ENCODE results near the gene PNPLA2.

The PNPLA2 gene

DNA sequence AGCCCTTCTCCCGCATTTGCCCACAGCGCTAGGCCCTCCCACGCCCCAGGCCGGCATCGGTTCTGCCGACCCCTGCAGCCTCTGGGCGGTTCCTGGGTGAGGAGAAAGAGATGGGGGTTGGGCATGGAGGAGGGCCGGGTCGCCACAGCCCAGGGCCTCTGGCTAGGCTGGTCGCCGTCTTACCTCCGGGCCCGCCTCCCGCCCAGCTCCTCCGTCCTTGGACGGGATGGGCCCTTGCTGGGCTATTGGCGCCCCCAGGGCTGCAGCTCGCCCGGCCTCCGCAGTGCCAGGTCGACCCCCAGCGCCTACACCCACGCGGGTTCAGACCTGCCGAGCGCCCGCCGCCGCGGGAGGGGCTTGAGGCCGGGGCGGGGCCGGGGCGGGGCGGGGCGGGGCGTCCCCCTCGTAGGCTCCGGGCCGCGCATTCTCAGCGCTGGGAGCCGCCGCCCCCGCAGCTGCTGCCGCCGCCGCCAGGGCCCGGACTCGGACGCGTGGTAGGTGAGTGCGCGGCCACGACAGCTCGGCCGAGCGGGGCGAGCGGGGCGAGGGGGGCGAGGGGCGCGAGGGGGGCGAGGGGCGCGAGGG is 13.9 kb downstream of the PNPLA2 start, which contains the start of gene CD151:
CD151 (plus strand) TSS at position 424 of the 585 bp plus-strand sequence. CDS start 3,118 bp downstream, outside the sequence.
- DNase-seq, result peak; percentile 85

DNA sequence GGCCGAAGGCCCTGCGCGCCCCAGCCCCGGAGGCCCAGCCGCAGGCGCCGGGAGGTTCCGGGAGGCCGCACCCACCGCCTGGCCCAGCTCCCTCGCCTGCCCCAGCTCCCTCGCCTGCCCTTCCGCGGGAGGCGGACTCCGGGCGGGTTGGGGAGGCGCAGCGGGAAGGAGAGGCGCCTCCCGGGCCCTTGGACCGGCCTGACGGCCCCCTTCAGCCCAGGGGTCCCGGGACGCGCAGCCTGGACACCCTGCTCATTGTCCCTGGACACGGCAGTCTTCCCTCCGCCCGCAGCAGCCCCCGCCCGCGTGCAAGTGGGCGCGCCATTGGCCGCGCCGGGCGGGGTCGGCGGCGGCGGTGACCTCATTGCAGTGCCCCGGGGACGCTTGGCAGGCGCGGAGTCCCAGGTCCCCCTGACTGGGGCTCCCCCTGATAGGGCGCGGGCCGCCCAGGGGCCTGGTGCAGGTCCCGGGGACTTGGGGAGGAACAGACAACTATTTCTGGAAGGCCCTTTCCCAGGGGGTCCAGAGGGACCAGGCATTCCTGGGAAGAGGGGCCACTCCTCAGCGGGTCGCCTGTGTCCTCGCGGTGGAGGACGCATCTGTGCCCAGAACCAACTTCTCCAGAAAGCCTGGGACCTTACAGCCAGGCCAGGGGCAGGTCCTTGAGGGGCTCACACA is 14.5 kb downstream of the PNPLA2 start:
- DNase-seq, result peak; percentile 74

DNA sequence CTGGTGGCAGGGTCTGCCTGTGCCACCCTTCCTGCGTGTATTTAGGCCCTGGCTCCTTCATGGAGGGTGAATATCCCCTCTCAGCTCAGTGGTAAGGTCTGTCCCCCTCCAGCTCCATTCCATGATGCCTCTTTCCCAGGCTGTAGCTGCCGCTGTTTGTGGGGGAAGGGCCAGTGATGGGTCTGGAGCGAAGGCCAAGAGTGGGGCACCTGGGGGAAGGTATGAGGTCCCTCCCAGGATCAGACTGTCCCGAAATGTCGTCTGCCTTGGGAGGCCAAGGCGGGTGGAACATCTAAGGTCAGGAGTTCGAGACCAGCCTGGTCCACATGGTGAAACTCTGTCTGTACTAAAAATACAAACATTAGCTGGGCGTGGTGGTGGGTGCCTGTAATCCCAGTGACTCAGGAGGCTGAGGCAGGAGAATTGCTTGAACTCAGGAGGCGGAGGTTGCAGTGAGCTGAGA is 15.2 kb downstream of the PNPLA2 start:
- no peak for DNase-seq

DNA sequence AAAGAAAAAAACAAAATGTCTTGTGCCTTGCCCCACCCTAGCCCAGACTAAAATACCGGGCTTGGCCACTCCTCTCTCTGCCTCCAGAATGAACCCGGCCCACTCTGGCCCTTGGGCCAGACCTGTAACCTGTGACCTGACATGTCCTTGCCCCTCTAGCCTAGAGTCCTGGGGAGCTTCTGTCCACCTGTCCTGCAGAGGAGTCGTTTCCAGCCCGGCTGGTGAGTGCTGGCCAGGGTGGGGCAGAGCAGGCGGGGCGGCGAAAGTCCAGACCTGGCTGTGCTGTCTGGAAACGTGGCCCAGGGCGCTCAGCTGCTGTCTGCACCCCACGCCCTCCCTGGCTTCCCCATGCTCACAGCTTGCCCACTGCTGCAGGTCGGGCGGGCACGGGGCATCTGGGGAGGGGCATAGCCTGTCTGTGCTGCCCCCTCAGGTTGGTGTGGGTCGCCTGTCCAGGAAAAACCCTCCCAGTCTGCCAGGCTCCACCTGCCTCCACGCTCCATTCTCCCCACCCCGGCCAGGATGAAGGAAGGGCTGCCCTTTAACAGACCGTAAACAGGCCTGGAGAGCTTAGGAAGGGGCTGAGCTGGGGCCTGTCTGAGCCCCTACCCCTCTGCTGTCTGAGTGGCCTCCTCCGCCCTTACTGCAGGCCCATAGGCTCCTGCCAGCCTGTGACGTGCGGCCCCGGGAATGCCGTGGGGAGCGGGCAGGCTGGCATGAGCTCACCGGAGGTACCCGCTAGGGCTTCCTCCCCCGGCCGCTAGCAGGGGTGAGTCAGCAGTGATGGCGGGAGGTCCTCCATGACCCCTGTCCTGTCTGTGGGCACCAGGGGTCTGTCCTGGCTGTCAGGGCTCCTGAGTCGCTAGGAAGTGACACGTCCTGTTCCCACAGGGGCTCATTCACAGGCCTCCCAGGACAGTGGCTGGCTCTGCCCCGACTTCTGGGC is 15.9 kb downstream of the PNPLA2 start:
- no peak for DNase-seq

DNA sequence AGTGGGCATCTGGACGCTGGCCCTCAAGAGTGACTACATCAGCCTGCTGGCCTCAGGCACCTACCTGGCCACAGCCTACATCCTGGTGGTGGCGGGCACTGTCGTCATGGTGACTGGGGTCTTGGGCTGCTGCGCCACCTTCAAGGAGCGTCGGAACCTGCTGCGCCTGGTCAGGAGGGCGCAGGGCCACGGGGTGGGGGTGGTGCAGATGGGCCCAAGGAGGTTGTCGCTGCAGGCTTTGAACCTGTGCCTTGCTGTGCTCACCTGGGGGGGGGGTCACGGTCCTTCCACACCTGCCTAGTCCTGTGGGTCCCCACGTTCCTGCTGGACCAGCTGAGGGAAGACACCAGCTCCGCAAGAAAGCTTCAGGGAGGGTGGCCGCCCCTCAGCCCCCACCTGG is 17.6 kb downstream of the PNPLA2 start:
- no peak for DNase-seq

DNA sequence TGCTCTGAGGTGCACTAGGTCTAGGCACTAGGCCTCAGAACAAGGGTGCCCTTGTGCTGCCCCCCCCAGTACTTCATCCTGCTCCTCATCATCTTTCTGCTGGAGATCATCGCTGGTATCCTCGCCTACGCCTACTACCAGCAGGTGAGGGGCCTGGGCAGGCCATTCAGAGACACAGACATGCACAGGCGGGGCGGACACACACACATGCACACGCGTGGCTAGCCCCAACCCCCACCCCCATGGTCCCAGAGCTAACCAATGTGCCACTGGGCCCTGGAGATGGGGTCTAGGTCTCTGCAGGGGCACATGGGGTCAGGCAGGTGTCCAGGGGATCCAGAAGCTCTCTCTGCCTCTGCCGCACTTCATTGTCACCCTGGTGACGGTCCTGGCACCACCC is 18.0 kb downstream of the PNPLA2 start:
- DNase-seq, result no peak

DNA sequence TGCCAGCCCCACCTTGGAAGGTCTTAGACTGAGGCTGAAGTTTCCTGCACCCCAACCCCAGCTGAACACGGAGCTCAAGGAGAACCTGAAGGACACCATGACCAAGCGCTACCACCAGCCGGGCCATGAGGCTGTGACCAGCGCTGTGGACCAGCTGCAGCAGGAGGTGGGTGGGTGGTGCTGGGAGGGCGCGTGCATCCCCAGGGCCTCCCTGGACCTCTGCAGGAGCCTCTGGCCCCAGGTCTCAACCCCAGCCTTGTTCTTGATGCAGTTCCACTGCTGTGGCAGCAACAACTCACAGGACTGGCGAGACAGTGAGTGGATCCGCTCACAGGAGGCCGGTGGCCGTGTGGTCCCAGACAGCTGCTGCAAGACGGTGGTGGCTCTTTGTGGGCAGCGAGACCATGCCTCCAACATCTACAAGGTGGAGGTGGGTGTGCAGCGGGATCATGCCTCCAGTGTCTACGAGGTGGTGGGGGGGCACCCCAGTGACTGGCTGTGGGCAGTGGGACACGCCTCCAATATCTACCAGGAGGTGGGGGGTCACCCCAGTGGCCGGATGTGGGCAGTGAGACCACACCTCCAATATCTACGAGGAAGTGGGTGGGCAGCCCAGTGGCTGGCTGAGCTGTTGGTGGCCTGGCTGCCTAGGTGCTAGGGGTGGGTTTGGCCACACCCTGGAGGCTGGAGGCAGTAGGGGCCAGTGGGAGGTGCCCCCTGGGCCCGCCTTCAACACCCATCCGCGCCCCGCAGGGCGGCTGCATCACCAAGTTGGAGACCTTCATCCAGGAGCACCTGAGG is 18.7 kb downstream of the PNPLA2 start:
- DNase-seq, result no peak

DNA sequence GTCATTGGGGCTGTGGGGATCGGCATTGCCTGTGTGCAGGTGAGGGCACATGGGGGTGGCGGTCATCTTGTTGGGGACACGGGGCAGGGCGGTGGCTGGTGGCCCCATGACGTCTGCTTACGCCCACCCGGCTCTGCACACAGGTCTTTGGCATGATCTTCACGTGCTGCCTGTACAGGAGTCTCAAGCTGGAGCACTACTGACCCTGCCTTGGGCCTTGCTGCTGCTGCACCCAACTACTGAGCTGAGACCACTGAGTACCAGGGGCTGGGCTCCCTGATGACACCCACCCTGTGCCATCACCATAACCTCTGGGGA is 19.2 kb downstream of the PNPLA2 start:
- no peak for DNase-seq

DNA sequence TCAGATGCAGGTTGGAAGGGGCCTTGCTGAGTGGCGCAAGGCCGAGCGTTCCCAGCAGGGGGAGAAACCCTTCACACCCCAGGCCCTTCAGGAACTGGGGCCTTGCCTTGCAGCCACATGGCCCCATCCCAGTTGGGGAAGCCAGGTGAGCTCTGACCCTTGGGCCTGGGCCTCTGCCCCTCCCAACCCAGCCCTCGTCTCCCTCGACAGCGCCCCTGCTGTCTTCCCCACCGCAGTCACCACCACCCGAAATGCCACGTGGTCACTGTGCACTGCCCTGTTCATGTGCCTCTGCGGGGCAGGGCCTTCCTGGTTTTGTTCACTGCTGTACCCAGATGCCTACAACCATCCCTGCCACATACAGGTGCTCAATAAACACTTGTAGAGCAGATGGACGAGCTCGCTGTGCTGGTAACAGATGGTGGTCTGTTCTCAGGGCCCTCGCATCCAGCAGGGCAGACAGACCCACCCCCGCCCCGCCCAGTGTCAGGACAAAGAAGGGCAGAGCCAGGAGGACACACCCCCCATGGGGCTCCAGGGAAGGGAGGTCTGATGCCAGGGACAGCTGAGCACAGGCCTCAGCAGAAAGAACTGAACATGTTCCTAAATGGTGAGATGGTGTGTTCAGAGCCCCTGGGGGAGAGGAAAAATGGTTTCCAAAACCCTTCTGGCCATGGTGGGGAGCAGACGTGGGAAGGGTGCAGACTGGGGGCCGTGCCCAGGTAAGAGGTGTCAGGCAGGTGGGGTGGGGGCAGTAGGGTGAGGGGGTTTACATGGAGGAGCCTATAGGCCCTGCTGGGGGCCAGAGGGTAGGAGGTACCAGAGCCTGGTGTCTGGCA is 19.9 kb downstream of the PNPLA2 start:
- no peak for DNase-seq

DNA sequence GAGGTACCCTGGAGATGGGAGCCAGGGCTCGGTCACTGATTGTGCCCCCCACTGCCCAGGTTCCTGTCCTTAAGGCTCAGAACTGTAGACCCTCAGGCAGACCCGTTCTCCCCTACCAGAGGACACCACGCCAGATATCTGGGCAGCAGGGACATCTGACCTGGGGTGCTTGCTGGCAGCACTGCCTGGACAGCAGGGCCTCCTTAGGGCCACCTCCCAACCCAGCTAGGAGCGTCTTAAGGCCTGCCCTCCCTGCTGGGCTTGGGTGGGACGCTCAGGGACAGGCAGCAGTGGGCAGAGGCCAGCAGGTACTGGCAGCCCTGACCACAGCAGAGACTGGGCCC is 20.5 kb downstream of the PNPLA2 start:
- no peak for DNase-seq

DNA sequence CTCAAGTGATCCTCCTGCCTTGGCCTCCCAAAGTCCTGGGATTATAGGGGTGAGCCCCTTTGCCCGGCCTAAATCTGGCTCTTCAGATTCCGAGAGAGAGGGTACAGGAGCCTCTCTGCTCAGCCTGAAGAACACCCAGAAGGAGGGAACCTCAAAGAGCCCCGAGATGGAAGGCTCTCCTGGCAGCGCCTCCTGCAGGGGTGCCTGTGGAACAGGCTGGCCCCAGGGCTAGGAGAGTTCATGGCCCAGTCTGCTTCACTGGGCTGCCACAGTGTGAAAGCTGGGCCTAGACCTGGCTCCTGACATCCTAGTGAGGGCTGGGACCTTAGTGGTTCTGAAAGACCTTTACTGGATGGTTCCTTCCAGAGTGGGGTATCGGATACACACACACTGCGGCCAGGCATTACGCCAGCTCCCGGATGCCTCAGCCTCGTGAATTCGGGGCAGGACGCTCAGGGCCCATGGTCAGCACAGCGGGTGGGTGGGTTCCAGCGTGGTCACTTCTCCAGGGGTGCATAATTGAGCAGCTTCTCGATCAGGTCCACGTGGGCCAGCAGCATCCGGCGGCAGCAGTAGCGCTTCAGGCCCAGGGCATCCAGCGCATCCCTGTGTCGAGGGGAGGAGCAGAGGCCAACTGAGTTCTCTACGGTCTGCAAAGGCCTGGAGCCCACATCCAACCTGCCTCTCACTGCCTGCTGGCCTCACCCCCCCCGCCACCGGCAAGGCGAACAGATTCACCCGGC is 21.3 kb downstream of the PNPLA2 start:
- DNase-seq, result no peak

DNA sequence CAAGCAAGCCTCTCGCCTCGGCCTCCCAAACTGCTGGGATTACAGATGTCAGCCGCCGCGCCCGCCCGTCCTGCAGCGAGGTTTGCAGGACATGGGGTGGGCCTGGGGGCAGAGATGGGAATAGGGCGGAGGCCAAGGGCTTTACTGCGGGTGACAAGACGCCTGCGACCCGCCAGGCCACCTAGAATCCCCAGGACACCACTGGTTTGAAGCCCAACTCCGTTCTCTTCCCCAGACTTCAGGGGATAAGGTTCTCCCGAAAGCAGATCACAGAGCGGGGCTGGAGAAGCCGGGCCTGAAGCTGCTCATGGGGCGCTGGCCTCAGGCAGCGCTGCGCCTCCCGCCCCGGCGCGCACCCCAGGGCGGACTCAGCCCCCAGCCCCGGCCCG is 23.3 kb downstream of the PNPLA2 start:
- peak; percentile 61 for DNase-seq

DNA sequence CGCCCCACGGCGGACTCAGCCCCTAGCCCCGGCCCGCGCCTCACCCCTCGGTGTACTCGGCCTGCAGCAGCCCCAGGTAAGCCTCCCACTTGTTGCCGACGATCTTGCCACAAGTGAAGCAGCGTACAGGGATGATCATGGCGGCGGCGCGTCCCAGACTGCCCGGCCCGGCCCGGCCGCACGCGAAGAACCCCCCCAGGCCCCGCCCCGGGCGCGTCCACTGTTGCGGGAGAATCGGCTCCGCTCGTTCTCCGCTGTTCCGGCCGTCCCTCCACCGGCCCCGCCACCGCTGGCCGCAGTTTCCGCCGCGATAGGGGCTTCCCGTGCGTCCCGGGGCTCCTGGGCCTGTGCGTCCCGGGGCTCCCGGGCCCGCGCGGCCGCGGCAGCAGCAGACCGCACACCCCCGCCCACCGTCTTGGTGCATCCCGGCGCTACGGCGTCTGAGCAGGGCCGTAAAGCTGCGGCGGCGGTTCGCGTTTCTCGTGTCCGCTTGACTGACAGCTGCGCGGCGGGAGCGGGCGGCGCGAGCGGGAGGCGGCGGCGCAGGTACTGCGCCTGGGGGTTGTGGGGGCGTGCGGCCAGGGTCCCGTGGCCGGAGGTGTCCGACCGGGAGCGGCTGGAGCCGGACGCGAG is 23.8 kb downstream of the PNPLA2 start, which contains the start of the genes POLR2L and TSPAN4:
POLR2L (minus strand) TSS at position 160 of the 633 bp plus-strand sequence; CDS start at position 139, 21 bp downstream.
TSPAN4 (plus strand) TSS at position 483 of the 633 bp plus-strand sequence. CDS start 7,453 bp downstream, outside the sequence.
- DNase-seq, result peak; percentile 92

DNA sequence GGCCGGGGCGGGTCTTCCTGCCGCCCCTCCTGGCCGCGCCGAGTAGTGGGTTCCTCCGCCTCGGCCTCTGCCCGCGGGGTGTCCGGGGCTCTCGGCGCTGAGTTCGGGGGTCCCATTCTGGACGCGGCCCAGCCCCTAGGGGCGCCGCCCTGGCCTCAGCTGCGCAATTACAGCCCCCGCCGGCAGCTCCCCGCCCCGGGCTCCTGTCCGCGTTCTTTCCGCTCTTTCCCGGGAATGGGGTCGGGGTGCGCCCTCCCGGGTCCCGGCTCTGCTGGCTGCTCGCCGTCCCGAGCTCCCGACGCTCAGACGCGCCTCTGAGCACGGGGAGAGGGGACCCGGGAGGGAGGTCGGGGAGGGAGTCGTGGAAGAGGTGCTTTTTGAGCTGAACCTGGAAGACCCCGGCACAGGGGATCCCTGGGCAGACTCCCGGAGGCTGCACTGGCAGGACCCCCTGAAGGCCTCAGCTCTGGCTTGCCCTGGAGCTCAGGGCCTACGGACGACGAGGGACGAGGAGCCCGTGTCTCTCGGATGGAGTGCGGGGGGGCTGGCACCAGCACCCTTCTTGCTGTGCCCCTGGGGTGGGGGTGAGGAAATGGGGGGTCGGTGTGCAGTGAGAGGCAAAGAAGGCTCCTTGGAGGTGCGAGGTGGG is 24.5 kb downstream of the PNPLA2 start:
- DNase-seq, result peak; percentile 55

DNA sequence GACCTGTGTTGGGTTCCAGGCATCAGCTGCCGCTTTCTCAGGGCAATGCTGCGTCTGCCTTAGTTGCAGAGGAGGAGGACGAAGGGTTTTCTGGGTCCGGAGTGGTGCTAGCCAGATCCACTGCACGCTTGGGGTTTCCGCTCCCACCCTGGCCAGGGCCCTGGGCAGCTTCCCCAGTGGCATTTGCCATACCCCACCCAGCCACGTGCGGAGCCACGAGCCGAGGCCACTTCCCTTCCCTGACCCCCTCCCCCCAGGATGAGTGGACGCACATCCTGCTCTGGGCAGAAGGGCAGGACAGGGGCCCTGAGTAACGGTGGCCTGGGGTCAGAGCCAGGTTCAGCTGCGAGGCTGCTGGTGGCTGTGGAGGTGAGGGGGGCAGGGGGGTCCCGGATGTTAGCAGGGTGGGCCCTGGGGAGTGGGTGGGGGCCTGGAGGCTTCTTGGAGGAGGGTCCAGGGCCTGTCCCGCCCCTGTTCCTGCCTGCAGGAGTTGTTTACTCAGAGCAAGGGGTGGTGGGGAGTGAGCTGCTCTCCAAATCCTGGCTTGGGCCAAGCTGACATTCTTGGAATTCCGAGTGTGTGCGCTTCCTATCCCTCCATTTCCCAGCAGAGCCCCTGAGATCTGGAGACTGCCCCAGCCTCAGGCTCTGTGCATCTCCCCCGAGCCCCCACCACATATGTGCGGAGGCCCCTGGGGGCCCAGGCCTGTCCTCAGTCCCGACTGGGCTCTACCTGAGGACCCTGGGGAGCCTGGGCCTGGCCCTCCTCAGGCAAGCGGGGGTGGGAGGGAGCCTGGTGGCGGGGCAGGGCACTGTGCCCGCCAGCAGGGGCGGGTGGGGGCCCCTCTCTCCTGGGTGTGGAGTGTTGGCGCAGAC is 25.3 kb downstream of the PNPLA2 start:
- peak; percentile 77 for DNase-seq

DNA sequence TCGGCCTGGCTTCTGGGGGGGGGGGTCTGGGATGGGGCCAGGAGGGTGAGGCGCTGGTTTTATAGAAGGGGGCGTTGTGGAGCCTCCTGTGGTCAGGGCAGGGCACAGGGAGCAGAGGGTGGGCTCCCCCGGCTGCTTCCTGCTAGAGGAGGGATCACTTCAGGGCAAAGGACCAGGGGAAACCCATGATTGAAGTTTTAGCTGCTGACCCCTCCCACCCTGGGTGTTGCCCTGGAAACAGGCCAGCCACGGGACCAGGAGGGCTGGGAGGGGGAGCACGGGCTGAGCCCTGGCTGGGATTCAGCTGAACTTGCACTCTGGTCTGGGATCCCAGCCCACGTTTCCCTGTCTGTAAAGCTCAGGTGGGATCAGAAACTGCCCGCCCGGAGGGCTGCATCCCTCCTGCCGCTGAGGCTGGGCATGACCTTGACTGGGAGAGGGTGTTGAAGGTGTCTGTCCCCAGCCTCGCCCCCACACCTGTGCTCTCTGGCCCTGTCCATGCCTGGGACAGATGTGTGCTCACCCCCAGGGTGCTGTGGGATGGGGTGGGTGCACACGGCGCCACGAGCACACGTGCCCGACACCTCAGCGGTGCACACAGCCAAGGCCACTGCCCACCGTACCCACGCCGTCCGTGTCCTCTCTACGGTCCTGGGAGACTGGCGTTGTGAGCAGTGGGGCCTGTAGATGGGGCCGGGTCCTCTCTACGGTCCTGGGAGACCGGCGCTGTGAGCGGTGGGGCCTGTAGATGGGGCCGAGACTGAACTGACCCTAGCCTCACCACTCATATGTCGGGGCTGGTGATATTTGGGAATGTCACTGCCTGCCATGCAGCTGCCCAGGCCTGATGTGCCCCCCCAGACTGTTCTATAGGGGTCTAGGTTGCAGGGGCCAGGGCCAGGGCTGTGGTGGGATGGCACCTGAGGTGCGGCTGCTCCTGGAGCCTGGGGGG is 26.3 kb downstream of the PNPLA2 start:
- DNase-seq, result peak; percentile 92

DNA sequence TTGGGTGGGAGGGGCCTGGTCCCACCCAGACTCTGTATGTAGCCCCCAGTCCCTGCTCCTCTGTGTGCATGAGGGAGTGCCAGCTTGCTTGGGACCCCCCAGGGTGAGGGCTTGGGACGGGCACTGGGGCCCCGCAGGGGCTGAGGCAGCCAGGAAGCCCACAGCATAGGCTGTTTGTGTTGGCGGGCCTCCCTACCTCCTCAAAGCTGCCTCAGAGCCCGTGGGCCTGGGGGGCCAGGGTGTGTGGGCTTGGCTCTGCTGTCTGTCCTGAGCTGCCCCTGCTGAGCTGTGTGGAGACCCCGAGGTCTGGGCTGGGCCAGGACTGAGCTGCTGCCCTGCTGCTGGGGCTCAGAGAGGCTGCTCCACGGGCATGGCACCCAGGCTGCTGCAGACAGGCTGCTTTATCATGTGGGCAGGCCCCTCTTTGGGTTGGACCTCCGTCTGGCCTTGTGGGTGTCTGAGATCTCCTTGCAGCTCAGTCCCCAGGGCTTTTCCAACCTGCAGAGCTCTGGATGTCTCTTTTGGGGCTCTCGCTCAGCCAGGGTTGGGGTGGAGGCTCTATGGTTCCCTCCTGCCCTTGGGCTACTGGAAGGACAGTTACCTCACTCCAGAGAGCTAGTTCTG is 27.3 kb downstream of the PNPLA2 start:
- DNase-seq, result no peak
